ENCODE data around the gene DENND1B. TPM values are rescaled to one million over a fixed set of nuclear protein-coding genes. Genes with fewer than 3 reads are reported as not detected.

Gene DENND1B
- total and polyA plus RNA-seq, 2 donors (not counting 1 experiment from before 2014, with no cell fraction given): 4.3 to 25.4 TPM

DNA sequence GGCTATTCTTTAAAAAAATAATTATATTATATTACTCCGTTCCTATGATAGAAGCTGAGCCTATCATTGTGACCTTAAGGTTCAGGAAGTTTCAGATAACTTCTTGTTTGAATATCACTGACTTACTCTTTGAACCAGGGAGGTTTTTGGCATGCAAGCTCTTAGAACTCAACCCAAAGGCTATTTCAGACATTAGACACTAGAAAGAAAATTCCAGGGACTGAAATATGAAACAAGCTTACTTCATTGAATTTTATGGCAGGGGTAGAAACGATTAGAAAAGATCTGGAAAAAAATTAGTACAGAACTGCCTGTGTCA is 159.6 kb downstream of the DENND1B start:
- no peaks in the 10 kb centered on the region for H4K20me1 ChIP-seq (ENCODE audit: control insufficient read depth, insufficient read depth, low read length, poor library complexity, severe bottlenecking)
- ChIA-PET POLR2A (no interaction called here), CTCF (interaction anchor here (0.8 to 7.0 kb wide), 13 partner anchors 9 to 1081 kb away, joined by 3 to 171 read pairs (median 3); partner anchors contain the start of gene C1orf53)
- H2AFZ ChIP-seq (ENCODE audit: insufficient read depth, low read depth, low read length, poor library complexity, severe bottlenecking): no peak overlapping the region
- peaks cover 0 to 3% of the 10 kb centered on the region in 2 experiments for H3K36me3 ChIP-seq (replicated peaks in 1 of 2; ENCODE audit: control extremely low read depth in 1 of 2, control insufficient read depth in 1 of 2, extremely low read depth in 1 of 2, insufficient read depth in 2 of 2, low read length in 1 of 2)
- ATAC-seq (ENCODE audit: low read depth) (no peak), DNase-seq (no peak)
- intact Hi-C loops (cut with micrococcal nuclease): loop anchor here (1.0 to 10.0 kb wide), 4 partner anchors 159 to 852 kb away; partner anchors contain the start of gene DENND1B
- TF ChIP-seq, protein P1, sequence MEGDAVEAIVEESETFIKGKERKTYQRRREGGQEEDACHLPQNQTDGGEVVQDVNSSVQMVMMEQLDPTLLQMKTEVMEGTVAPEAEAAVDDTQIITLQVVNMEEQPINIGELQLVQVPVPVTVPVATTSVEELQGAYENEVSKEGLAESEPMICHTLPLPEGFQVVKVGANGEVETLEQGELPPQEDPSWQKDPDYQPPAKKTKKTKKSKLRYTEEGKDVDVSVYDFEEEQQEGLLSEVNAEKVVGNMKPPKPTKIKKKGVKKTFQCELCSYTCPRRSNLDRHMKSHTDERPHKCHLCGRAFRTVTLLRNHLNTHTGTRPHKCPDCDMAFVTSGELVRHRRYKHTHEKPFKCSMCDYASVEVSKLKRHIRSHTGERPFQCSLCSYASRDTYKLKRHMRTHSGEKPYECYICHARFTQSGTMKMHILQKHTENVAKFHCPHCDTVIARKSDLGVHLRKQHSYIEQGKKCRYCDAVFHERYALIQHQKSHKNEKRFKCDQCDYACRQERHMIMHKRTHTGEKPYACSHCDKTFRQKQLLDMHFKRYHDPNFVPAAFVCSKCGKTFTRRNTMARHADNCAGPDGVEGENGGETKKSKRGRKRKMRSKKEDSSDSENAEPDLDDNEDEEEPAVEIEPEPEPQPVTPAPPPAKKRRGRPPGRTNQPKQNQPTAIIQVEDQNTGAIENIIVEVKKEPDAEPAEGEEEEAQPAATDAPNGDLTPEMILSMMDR (IDR thresholded peaks at IDR 0.05): no peak
- TF ChIP-seq EZH2 (IDR thresholded peaks at IDR 0.05; ENCODE audit: borderline replicate concordance, insufficient read depth, low read depth, low read length, poor library complexity, severe bottlenecking): no peak
- H3K9ac ChIP-seq (ENCODE audit: low read length): no peak overlapping the region
- no peaks in the 10 kb centered on the region for H3K27me3 ChIP-seq (replicated peaks in 1 of 4; ENCODE audit: control extremely low read depth in 1 of 4, control insufficient read depth in 3 of 4, insufficient read depth in 4 of 4, low read length in 3 of 4)
- no peak overlapping the region for H3K4me3 ChIP-seq (ENCODE audit: control extremely low read depth in 1 of 5, extremely low read depth in 1 of 5, insufficient read depth in 1 of 5, low read depth in 2 of 5, low read length in 4 of 5)
- H3K4me1 ChIP-seq (ENCODE audit: control insufficient read depth in 2 of 2, insufficient read depth in 2 of 2, low read length in 2 of 2): no peaks in the 10 kb centered on the region
- no peak overlapping the region for H3K4me2 ChIP-seq (replicated peaks; ENCODE audit: low read depth, low read length, poor library complexity, severe bottlenecking)
- Mint-ChIP-seq H3K4me3 (no peak overlapping the region), H3K27ac (no peak overlapping the region), H3K4me1 (no peaks in the 10 kb centered on the region), H3K27me3 (no peaks in the 10 kb centered on the region), H3K9me3 (ENCODE audit: insufficient read depth) (no peaks in the 10 kb centered on the region)
- no peaks in the 10 kb centered on the region for H3K9me3 ChIP-seq (ENCODE audit: control extremely low read depth in 1 of 3, control insufficient read depth in 2 of 3, insufficient read depth in 1 of 3, low read length in 2 of 3)
- WGBS (ENCODE audit: insufficient coverage): no CpG with 5 or more reads among the region's 2 CpGs
- H3K27ac ChIP-seq (ENCODE audit: low read length in 2 of 2): no peak overlapping the region
- H3K79me2 ChIP-seq (ENCODE audit: control insufficient read depth, insufficient read depth, low read length): no peaks in the 10 kb centered on the region

- Mint-ChIP-seq H3K27ac (no peak overlapping the region), H3K4me1 (no peaks in the 10 kb centered on the region), H3K4me3 (no peak overlapping the region), H3K9me3 (ENCODE audit: insufficient read depth) (no peaks in the 10 kb centered on the region), H3K27me3 (no peaks in the 10 kb centered on the region)
- intact Hi-C loops (cut with micrococcal nuclease): loop anchor here (1.0 to 10.0 kb wide), 4 partner anchors 160 to 852 kb away; partner anchors contain the start of gene DENND1B
- ATAC-seq (ENCODE audit: low read depth) (peak; percentile 49), DNase-seq (peak; percentile 42)
- H3K9ac ChIP-seq (ENCODE audit: low read length): no peak overlapping the region
- no peaks in the 10 kb centered on the region for H3K4me1 ChIP-seq (ENCODE audit: control insufficient read depth in 2 of 2, insufficient read depth in 2 of 2, low read length in 2 of 2)
- H3K9me3 ChIP-seq (ENCODE audit: control extremely low read depth in 1 of 3, control insufficient read depth in 2 of 3, insufficient read depth in 1 of 3, low read length in 2 of 3): no peaks in the 10 kb centered on the region
- H3K36me3 ChIP-seq (replicated peaks in 1 of 2; ENCODE audit: control extremely low read depth in 1 of 2, control insufficient read depth in 1 of 2, extremely low read depth in 1 of 2, insufficient read depth in 2 of 2, low read length in 1 of 2): peaks cover 0 to 3% of the 10 kb centered on the region in 2 experiments
- H3K27ac ChIP-seq (ENCODE audit: low read length in 2 of 2): no peak overlapping the region
- POLR2A ChIA-PET: no interaction called here
- no peak overlapping the region for H2AFZ ChIP-seq (ENCODE audit: insufficient read depth, low read depth, low read length, poor library complexity, severe bottlenecking)
- TF ChIP-seq EZH2 (IDR thresholded peaks at IDR 0.05; ENCODE audit: borderline replicate concordance, insufficient read depth, low read depth, low read length, poor library complexity, severe bottlenecking): no peak
- TF ChIP-seq, protein P1 (IDR thresholded peaks at IDR 0.05): peak; percentile 70
- no peaks in the 10 kb centered on the region for H3K79me2 ChIP-seq (ENCODE audit: control insufficient read depth, insufficient read depth, low read length)
- H3K27me3 ChIP-seq (replicated peaks in 1 of 4; ENCODE audit: control extremely low read depth in 1 of 4, control insufficient read depth in 3 of 4, insufficient read depth in 4 of 4, low read length in 3 of 4): no peaks in the 10 kb centered on the region
- CTCF ChIA-PET: interaction anchor here (0.7 to 7.0 kb wide), 13 partner anchors 10 to 1081 kb away, joined by 3 to 171 read pairs (median 3); partner anchors contain the start of gene C1orf53
- H3K4me3 ChIP-seq (ENCODE audit: control extremely low read depth in 1 of 5, extremely low read depth in 1 of 5, insufficient read depth in 1 of 5, low read depth in 2 of 5, low read length in 4 of 5): no peak overlapping the region
- no peak overlapping the region for H3K4me2 ChIP-seq (replicated peaks; ENCODE audit: low read depth, low read length, poor library complexity, severe bottlenecking)
- no CpG with 5 or more reads among the region's 3 CpGs for whole genome bisulfite sequencing (ENCODE audit: insufficient coverage)
- H4K20me1 ChIP-seq (ENCODE audit: control insufficient read depth, insufficient read depth, low read length, poor library complexity, severe bottlenecking): no peaks in the 10 kb centered on the region
These were observed 160.2 kb downstream of the DENND1B start for GRCh38 chr1:197614916-197615692.
